Mucosa of rectum (tissue), 2 donors: Measurements from ENCODE around the gene TLR1.

Source experiments
- H3K27ac ChIP-seq, 2 donors: one replicate each; pipeline ENCODE4 v1.7.0; 2013; ENCODE audit warnings: inconsistent platforms in 2 of 2, low read depth in 2 of 2, low read length in 2 of 2
- H3K27me3 ChIP-seq, 2 donors: one replicate each; pipeline ENCODE4 v1.7.0; 2013; ENCODE audit warnings: low read length in 2 of 2; ENCODE audit not compliant: control insufficient read depth in 2 of 2, insufficient read depth in 2 of 2
- H3K36me3 ChIP-seq, 2 donors: one replicate each; pipeline ENCODE4 v1.7.0; 2013; ENCODE audit warnings: low read length in 2 of 2; ENCODE audit not compliant: control insufficient read depth in 2 of 2, insufficient read depth in 2 of 2
- H3K4me1 ChIP-seq, 2 donors: one replicate each; pipeline ENCODE4 v1.7.0; 2013; ENCODE audit warnings: low read length in 2 of 2, mild to moderate bottlenecking in 1 of 2; ENCODE audit not compliant: control insufficient read depth in 2 of 2, insufficient read depth in 2 of 2
- H3K4me3 ChIP-seq, 2 donors: one replicate each; pipeline ENCODE4 v1.7.0; 2013; ENCODE audit warnings: low read length in 2 of 2
- H3K9ac ChIP-seq, 2 donors: one replicate each; pipeline ENCODE4 v1.7.0; 2013; ENCODE audit warnings: low read length in 2 of 2, low read depth in 1 of 2, mild to moderate bottlenecking in 1 of 2
- H3K9me3 ChIP-seq, 2 donors: one replicate each; pipeline ENCODE4 v1.7.0; 2013; ENCODE audit warnings: low read length in 2 of 2; ENCODE audit not compliant: control insufficient read depth in 2 of 2
- donor health status: healthy.
- donor health status: Normal muscosa, but diverticular disease.

TLR1 gene

DNA sequence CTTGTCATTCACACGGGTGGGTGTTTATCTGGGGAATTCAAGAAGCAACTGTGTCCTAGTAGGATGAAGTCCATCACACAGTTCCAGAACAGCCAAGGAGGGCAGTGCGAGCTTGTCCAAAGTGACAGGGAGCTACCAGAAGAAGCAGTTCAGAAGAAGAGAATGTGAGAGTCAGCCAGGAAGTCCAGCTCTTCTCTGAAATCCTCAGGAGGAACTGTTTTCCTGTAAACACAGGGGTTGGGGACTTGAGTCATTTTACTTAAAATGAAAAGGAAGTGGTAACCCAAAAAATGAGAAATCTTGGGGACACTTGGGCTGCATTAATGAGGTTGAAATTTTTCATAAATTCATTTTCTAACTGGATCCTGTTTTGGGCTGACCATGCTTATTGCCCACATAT lies 13.6 kb downstream of the TLR1 start:
- H3K27ac ChIP-seq, result no peak overlapping the region
- no peaks in the 10 kb centered on the region for H3K27me3 ChIP-seq

DNA sequence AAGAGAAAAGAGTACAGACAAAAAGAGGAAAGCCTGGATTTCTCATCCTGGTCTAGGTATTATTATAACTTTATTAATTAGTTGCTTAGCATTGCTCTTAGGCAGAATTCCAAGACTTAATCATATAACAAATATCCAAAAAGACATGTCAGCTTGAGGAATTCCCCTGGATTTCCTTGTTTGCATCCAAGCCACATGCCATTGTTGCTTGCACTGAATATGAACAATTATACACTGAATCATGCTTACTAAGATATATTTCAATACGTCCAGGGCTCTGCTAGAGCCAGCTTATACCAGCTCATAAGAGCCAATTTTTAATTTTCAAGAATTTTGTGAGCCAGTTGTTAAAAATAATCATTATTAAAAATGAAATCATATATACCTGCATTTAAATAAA lies 16.3 kb downstream of the TLR1 start:
- H3K36me3 ChIP-seq, result no peaks in the 10 kb centered on the region
- no peak overlapping the region for H3K4me3 ChIP-seq
- H3K27me3 ChIP-seq, result no peaks in the 10 kb centered on the region
- no peaks in the 10 kb centered on the region for H3K9me3 ChIP-seq
- no peak overlapping the region for H3K9ac ChIP-seq
- no peaks in the 10 kb centered on the region for H3K4me1 ChIP-seq
- H3K27ac ChIP-seq, result no peak overlapping the region

More for the DNA sequence above, 13.6 kb downstream of the TLR1 start:
- H3K4me3 ChIP-seq, result no peak overlapping the region
- no peaks in the 10 kb centered on the region for H3K9me3 ChIP-seq
- H3K9ac ChIP-seq, result no peak overlapping the region
- H3K36me3 ChIP-seq, result no peaks in the 10 kb centered on the region
- H3K4me1 ChIP-seq, result no peaks in the 10 kb centered on the region

DNA sequence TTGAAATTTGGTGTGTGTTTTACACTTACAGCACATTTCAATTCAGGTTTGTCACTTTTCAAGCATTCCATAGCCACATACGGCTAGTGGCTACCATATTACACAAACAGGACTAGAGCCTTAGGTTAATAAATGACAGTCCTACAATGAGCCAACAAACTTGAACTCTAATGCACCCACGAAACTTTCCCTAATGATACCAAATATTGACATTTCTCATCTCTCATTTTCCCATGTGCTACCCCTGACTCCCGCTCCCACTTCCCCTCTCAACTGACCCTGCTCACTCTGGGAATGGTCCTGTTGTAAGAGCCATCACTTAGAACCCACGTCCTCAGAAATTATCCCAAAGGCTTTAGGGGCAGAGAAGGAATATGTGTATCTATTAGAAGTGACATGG lies 16.9 kb downstream of the TLR1 start:
- Histone ChIP-seq H3K9ac (no peak overlapping the region), H3K4me3 (no peak overlapping the region), H3K4me1 (no peaks in the 10 kb centered on the region), H3K36me3 (no peaks in the 10 kb centered on the region), H3K9me3 (no peaks in the 10 kb centered on the region), H3K27ac (no peak overlapping the region), H3K27me3 (no peaks in the 10 kb centered on the region)

DNA sequence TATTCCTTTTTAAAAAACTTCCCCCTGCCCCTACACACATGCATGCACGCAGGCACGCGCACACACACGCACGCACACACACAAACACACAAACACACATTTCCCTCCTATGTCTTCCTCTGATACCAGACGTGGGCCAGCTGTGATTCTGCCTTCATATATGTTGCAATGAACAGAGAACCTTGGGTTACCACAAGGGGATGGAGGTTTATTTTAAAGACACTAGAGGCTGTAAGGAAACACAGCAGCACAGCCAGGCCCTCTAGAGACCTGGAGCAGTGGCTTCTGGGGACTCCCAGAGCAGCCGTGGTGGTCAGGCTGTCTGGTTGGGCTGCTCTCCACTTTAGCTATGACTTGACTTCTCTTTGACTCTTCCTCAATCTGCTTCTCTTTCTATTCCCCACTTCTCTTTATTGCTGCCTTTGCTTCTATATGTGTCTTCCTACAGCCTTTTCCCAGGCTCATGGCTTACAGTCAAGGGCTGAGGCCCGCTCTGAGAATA lies 18.6 kb downstream of the TLR1 start:
- no peak overlapping the region for H3K9ac ChIP-seq
- H3K4me1 ChIP-seq, result no peaks in the 10 kb centered on the region
- no peaks in the 10 kb centered on the region for H3K36me3 ChIP-seq
- no peaks in the 10 kb centered on the region for H3K9me3 ChIP-seq
- H3K27ac ChIP-seq, result no peak overlapping the region
- H3K4me3 ChIP-seq, result no peak overlapping the region
- no peaks in the 10 kb centered on the region for H3K27me3 ChIP-seq

DNA sequence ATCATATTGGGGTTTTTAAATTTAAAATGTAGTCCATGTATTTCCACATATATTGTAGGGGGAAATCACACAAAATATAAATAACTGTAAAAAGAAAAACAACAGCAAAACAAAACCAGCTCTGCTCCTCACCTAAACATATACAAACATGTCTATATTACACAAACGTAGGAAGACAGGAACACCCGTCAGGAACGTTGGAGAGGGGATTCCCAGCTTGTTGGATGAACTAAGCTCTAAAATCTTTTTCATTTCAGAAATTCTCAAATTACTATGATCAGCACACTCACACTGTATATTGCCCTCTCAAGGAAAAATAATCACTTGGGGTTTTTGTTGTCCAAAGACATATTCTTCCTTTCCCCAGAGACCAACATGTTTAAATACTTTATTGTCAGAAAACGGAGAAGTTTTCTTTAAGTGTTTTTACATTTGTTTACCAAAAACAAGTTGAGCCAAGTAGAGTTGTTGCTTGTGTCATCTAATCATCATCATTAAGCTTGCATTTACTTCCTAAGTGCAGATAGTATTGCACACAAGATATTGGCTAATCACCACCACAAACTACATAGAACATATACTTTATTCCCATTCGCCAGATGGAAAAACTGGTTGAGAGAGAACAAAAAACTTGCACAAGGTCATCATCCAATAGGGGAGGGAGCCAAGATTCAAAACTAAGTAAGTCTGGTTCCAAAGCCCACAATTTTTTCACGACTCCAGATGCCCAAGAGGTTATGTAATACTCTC lies 19.4 kb downstream of the TLR1 start:
- no peak overlapping the region for H3K4me3 ChIP-seq
- no peak overlapping the region for H3K27ac ChIP-seq
- no peaks in the 10 kb centered on the region for H3K36me3 ChIP-seq
- H3K4me1 ChIP-seq, result no peaks in the 10 kb centered on the region
- H3K27me3 ChIP-seq, result no peaks in the 10 kb centered on the region
- H3K9ac ChIP-seq, result no peak overlapping the region
- no peaks in the 10 kb centered on the region for H3K9me3 ChIP-seq

DNA sequence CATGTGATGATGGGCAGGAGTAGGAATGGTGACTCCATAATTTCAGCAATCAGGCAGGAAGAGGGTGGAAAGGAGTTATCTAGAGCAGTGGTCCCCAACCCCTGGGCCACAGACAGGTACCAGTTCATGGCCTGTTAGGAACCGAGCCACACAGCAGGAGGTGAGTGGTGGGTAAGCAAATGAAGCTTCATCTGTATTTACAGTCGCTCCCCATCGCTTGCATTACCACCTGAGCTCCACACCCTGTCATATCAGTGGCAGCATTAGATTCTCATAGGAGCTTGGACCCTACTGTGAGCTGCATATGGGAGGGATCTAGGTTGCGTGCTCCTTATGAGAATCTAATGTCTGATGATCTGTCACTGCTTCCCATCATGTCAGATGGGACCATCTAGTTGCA lies 20.4 kb downstream of the TLR1 start:
- Histone ChIP-seq H3K36me3 (no peaks in the 10 kb centered on the region), H3K9ac (no peak overlapping the region), H3K4me1 (no peaks in the 10 kb centered on the region), H3K27ac (no peak overlapping the region), H3K4me3 (no peak overlapping the region), H3K9me3 (no peaks in the 10 kb centered on the region), H3K27me3 (no peaks in the 10 kb centered on the region)

DNA sequence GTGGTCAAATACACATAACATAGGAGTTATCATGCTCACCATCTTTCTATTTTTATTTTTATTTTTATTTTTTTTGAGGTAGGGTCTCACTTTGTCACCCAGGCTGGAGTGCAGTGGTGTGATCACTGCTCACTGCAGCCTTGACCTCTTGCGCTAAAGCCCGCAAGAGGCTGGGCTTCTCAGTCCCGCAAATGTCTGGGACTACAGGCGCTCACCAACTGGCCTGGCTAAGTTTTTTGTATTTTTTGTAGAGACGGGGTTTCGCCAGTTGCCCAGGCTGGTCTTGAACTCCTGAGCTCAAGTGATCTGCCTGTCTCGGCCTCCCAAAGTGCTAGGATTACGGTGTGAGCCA lies 21.5 kb downstream of the TLR1 start:
- no peaks in the 10 kb centered on the region for H3K27me3 ChIP-seq
- H3K9me3 ChIP-seq, result no peaks in the 10 kb centered on the region
- H3K9ac ChIP-seq, result no peak overlapping the region
- no peak overlapping the region for H3K4me3 ChIP-seq
- no peaks in the 10 kb centered on the region for H3K4me1 ChIP-seq
- H3K36me3 ChIP-seq, result no peaks in the 10 kb centered on the region
- no peak overlapping the region for H3K27ac ChIP-seq

DNA sequence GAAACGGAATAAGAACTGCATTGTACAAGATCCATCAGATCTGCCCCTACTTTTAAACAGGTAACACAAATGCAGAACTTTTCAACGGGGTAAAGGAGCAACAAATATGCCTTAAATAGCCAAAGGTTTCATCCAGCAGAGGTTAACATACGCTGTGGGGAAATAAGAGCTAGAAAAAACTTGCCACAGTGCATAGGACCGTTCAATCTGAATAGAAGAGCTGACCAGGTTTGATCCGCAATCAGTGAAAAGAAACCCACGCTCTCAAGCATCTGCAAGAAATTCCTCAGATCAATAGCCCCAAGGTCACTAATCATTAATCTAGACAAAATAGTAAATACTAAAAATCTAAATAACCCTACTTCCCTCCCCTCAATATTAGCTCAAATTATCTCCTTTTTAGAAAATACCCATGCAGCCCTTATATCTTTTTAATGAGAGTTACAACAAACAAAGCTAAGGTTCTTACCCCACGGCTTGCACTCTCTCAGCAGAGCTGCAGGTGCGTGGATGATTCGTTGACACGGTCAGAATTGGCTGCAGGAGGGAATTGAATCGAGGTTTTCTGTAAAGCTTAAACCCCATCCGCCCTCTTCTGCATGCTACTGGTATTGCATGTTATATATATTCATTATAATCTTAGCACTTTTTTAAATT lies 22.0 kb downstream of the TLR1 start, which contains the start of gene TLR10:
Gene TLR10 (minus strand): TSS at position 539 of the 657 bp plus-strand sequence. CDS start 7,400 bp downstream, outside the sequence.
- Histone ChIP-seq H3K4me1 (no peaks in the 10 kb centered on the region), H3K4me3 (peak within 1 kb of the TSS in 1 of 2 donors; percentile 49), H3K27ac (no peak within 1 kb of the TSS), H3K9ac (no peak within 1 kb of the TSS), H3K36me3 (no peaks in the 10 kb centered on the region), H3K9me3 (no peaks in the 10 kb centered on the region), H3K27me3 (no peaks in the 10 kb centered on the region)

DNA sequence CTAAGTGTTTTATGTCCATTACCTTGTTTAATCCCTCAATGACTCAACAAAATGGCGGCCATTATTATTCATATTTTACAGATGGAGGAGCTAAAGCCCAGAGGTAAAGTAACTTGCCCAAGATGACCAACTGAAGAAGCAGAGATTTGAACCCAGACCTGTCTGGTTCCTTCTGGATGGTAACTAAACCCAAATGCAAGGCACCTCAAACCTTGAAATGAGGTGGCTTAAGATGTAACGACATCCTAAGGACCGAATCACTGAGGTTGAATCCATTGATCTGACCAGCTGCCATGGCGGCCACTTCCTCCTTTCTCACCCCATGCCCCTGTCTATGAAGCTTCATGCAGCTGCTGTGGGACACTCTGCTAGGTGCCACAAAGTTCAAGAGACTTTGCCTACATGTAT lies 22.7 kb downstream of the TLR1 start:
- H3K27me3 ChIP-seq, result no peaks in the 10 kb centered on the region
- no peak overlapping the region for H3K9ac ChIP-seq
- H3K4me1 ChIP-seq, result no peaks in the 10 kb centered on the region
- peak overlapping the region in 1 of 2 donors; percentile 49 for H3K4me3 ChIP-seq
- H3K9me3 ChIP-seq, result no peaks in the 10 kb centered on the region
- no peaks in the 10 kb centered on the region for H3K36me3 ChIP-seq
- no peak overlapping the region for H3K27ac ChIP-seq

DNA sequence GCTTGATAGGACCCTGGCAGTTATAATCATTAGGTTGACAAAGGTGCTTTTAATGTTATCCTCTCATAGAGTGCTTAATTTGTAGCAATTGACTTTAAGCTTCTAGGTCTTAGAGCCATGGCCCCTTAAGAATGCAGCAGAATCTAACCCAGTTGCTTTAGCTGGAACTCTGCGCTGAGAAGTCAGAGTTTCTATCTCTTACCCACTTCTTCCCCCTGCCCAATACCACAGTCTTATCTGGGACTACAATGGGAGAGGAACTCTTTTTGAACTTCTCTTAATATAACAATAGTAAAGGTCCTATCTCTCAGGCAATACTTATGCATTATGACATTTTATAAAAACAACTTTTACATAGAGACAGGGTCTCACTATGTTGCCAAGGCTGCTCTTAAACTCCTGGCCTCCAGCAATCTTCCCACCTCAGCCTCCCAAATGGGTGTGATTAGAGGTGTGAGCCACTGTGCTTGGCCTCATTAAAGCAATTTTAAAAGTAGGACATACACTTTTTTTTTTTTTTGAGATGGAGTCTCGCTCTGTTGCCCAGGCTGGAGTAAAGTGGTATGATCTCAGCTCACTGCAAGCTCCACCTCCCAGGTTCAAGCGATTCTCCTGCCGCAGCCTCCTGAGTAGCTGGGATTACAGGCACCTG lies 23.6 kb downstream of the TLR1 start:
- H3K27me3 ChIP-seq, result no peaks in the 10 kb centered on the region
- no peak overlapping the region for H3K4me3 ChIP-seq
- H3K27ac ChIP-seq, result no peak overlapping the region
- no peaks in the 10 kb centered on the region for H3K4me1 ChIP-seq
- H3K36me3 ChIP-seq, result no peaks in the 10 kb centered on the region
- H3K9me3 ChIP-seq, result no peaks in the 10 kb centered on the region
- H3K9ac ChIP-seq, result no peak overlapping the region
